ENCODE measurements around the gene RIMS4.

The RIMS4 gene

DNA sequence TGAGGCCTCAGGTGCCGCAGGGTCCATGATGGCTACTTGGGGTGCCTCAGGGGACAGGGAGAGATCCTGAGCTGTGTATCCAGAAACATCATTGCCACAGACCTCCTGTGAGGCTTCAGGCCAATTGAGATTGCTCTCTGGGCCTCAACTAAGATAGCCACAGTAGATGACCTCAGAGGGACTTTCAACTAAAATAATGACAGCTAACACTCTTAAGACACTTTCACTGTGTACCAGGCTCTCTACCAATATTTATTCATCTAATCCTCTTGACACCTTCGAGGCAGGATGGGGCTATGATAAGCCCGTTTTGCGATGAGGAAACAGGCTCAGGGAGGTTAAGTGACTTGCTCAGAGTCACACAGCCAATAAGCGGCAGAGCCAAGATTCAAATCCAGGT is 10.7 kb downstream of the RIMS4 start:
- FAIRE-seq (no peak), DNase-seq (ENCODE audit: insufficient read length, low spot score) (no peak)

DNA sequence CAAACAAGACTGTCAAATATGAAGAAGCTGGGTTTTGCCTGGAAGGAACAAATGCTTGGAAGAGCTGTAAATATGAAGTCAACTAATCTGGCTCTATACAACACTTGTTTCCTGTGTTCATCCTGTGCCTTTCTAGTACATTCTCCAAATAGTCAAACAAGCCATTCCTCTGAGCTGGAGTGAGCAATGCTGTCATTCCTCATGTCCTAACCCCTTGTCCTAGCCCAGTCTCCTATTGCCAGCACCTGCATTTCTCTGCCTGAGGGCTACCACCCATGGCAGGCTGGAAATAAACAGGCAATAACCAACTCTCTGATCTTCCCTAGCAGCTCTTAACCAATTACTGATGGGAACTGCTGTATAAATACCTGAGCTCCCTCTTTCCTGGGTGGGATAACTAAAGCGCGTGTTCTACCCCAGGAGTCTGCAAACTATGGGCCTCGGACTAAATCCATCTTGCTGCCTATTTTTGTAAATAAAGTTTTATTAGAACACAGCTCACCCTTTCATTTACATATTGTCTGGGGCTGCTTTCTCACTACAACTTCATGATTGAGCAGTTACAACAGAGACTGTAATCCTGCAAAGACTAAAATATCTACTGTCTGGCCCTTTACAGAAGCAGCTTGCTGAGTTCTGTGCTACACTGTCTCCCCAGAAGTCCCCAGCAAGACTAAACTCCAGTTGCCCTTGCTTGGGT is 13.4 kb downstream of the RIMS4 start:
- DNase-seq (ENCODE audit: insufficient read length, low spot score) (no peak), FAIRE-seq (no peak)

DNA sequence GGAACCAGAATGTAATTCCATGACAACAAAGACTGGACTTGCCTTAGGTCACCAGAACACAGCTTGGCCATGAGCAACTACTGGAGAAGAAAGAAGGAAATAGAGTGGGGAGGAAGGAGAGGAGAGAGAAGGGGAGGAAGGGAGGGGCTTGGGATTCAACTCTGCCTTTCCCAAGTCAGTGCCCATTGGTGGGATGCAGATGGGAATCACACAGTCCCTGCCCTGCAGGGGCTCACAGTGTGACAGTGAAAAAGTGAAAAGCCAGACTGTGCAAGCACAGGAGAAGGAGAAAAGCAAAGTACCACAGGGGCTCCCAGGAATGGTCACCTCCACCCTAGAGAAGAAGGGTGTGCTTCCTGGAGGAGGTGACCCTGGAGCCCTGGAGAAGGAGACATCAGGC is 14.0 kb downstream of the RIMS4 start:
- FAIRE-seq (no peak), DNase-seq (ENCODE audit: insufficient read length, low spot score) (no peak)

DNA sequence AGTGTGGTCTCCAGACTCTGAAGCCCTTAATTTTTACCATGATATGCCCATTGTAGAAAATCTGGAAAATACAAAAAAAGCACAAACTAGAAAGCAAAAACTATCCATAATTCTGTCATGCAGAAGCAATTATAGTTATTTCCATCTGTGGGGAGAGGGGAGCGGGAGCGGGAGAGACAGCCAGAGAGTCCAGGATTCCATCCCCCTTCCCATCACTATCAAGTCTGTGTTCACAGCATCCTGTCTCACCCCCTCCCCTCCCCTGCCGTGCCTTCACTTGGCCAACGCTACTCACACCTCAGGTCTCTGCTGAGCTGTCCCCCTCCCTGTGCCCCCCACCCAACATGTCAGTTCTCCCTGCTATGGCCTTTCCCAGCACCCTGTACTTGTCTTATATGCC is 14.5 kb downstream of the RIMS4 start:
- no peak for DNase-seq (ENCODE audit: insufficient read length, low spot score)
- no peak for FAIRE-seq

DNA sequence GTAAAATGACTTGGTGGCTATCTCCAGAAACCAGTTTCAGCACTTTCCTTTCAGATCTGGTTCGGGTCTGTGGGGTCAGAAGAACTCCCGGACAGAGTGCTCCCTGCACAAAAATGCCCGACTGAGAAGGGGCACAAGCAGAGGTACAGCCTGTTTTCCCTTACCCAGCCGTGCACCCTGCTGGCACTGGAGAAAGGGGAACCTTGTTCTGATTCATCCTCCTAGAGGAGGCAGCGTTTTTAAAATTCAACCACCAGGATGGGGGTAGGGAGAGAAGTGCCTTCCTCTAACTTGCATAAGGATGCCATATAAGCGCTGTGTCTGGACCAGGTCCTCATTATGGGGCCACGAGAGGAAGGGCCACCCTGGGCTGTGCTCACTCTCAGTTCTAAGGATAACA is 17.6 kb downstream of the RIMS4 start:
- FAIRE-seq (no peak), DNase-seq (ENCODE audit: insufficient read length, low spot score) (no peak)

DNA sequence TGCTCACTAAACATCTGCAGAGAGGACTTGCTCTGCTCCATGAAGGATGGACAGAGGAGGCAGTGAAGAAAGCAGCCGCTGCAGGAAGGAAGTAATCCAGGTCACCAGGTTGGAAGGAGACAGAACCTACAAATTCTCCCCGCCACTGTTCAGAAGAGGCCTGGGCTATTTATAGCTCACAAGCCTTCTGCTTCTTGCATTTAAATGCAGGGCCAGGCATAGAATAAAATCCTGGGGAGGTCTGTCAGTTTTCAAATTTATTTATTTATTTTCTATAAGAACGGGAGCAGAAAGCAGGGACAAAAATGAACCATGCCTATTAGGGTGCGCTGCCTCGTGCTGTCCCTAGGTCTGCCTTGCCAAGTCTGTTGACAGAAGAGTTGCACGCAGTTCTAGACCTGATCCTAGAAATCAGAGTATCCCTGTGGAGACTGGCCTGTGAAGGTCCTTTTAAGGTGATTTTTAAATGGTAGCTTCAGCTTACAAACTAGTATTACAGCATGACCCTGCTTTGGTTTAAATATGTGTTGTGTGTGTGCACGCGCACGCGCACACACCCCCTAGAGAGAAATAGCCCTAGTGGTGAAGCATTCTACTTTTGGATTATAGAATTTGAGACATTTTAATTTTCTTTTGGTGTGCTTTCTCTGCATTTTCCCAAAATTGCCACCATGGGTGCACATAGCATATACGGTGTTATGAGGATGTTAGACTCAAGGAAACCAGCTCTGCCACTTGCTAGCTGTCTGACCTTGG is 19.5 kb downstream of the RIMS4 start:
- FAIRE-seq = no peak

DNA sequence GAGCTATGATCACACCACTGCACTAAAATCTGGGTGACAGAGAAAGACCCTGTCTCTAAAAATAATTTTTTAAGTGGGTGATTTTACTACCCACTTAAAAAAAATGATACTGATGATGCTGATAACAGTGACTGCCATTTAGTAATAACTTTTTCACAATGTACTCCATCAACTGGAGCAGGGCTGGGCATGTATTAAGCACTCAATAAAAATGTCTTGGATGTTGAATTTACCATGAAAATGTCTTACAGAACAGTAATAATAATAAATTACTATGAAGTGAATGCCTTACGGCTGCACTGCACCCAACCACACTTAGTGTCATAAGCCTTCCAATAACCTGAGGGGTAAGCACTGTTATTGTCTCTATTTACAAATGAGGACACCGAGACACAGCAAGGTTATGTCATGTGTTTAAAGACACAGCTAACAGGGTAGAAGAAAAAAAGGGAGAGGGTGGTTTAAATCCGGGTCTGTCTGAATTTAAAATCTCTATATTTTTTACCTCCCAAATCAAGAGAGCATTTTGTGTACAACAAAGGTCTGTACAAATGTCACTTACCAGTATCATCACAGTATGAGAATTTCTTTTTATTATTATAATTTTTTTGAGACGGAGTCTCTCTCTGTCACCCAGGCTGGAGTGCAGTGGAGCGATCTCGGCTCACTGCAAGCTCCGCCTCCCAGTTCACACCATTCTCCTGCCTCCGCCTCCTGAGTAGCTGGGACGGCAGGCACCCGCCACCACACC is 21.5 kb downstream of the RIMS4 start:
- FAIRE-seq (no peak), DNase-seq (ENCODE audit: insufficient read length, low spot score) (no peak)

More for the DNA sequence above, 19.5 kb downstream of the RIMS4 start:
- DNase-seq (ENCODE audit: insufficient read length, low spot score) = no peak

DNA sequence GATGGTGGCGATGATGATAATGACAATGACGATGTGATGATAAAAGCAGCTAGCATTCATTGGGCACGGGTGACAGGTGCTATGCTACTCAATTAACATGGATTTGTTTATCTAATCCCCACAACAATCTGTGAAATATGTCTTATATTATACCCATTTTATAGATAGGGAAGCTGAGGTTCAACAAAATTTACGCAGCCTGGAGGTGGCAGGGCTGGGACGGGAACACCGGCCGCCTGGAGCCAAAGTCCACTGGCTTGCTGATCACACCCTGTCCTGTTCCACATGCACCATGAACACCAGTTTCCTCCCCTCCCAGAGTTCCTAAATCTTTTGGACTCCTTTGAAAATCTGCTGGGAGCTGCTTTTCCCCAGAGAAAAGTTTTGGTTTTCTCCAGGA is 23.0 kb downstream of the RIMS4 start:
- DNase-seq (ENCODE audit: insufficient read length, low spot score) (no peak), FAIRE-seq (no peak)

DNA sequence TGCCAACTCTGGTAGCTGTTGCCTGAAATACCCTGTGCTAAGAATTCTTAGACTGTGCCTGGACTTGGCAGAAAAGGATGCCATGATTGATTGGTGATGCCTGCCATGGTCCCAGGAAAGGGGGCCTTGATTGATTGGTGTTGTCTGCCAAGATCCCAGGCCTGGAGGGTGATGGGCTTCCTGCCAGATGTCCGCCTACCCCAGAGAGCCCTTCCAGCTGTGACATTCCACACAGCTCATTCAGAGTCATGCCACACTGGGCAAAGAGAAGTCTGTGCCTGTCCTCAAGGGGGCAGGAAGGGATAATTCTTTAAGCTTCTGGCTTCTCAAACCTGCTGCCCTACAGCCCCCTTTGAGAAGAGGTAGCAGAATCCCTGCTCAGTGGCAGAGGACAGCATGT is 24.6 kb downstream of the RIMS4 start:
- DNase-seq (ENCODE audit: insufficient read length, low spot score) (no peak), FAIRE-seq (no peak)

DNA sequence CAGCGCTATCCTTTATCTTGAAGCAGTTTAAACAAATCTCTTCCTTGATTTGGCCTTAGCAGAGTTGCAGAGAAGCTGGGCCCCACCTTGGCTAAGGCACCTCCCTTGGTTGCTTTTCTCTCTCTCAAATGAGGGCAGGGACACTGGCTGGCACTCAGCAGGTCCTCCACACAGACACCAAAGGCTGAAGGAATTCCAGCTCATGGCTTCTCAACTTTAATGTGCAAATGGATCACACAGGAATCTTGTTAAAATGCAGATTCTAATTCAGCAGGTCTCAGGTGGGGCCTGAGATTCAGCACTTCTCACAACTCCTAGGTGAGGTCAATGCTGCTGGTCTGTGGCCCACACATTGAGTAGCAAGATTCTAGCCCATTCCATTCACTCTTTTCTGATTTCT is 25.7 kb downstream of the RIMS4 start:
- no peak for DNase-seq (ENCODE audit: insufficient read length, low spot score)
- FAIRE-seq = no peak

DNA sequence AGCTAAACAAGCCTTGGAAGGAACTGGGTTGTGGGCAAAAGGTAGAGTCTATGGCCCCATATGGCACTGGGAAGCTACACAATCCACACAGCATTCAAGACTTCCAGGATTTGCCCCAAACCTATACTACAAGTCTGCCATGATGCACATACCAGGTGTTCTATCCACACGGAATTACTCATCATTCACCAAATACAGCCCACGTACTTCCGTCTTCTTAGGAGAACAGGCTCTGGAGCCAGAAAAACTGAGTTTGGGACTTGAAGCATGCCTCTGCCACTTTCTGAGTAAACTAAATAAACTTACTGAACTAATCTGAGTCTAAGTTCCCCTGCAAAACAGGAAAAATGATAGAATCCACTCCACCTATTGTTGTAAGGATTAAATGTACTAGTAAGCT is 28.6 kb downstream of the RIMS4 start:
- no peak for FAIRE-seq
- DNase-seq (ENCODE audit: insufficient read length, low spot score) = no peak

DNA sequence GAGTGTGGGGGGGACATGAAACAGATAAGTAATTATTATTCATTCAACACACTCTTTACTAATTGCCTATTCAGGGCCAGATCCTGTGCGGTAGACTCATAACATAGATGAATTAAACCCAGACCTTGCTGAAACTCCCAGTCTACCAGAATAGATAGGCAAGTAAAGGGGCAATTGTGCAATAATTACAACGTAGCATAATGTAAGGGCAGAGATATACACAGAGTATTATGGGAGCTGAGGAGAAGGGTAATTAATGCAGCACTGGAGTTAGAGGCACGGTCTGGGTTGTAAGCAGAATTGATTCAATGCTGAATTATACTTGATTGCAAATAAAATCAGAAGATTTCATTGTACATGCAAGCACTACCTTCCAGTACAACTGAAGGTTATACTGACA is 29.2 kb downstream of the RIMS4 start:
- DNase-seq (ENCODE audit: insufficient read length, low spot score) (no peak), FAIRE-seq (no peak)

DNA sequence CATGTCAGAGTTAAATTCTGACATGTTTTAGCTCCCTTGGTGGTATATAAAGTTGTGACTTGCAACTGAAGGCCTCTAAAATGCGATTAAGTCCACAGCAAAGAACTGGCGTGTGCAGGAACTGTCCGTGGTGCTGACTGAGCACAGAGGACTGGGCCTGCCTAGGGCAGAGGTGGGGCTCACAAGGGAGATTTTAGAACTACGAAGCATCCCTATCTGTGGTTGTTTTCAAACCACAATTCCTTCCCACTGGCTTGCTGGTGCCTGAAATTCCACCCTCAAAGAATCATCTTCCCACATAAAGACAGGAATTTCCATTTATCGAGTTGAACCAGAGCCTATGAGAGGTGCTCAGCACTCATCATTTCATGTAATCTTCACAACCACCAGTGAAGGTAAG is 30.1 kb downstream of the RIMS4 start:
- DNase-seq (ENCODE audit: insufficient read length, low spot score) = peak; percentile 26
- no peak for FAIRE-seq

DNA sequence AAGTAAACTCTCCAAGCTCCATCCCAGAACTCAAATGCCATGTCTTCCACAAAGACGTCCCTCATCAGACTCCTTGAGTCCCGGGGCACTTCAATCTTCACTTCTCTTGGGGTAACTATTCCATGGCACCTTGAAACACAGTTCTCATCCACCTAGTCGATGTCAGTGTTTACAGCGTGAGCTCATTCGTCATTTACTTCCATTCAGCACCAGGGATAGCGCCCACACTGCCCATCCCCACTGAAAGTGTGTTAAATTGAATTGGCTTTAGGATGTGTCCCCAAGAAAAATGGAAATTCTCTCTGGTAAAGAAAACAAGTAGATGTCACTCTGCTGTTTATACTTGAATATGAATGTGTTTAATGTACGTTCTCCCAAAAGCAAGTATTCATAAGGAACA is 33.4 kb downstream of the RIMS4 start:
- DNase-seq (ENCODE audit: insufficient read length, low spot score) (no peak), FAIRE-seq (no peak)

DNA sequence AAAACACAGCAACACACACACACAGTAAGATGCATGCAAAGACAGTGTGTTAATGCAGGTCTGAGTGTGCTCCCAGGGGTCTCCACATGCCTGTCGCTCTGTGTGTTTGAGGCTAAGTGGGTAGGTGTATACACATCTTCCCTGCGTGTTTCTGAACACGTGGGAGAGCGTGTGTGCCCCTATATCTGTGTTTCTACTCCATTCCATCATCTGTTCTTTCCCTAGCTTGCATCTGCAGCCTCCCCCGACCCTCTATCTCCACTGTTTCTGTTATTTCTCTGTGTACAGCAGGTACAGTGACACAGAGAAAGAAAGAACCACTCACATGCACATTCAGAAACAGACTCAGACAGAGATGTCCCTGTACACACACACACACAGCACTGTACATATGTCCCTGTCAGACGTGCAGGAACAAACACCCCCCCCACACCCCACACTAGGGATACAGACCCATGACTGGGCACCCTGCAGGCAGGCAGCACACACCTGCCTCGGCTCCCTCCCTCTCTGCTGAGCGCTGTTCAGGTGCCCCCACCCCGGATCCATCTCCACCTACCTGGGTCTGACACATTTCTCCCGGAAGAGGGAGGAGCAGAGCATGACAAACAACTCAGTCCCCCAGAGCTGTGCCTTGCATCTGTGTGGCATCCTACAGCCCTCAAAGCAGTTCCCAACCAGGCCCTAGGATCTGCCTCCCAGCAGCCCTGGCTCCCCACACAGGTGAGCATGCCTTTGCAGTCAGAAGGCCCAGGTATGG is 37.1 kb downstream of the RIMS4 start:
- DNase-seq (ENCODE audit: insufficient read length, low spot score) (no peak), FAIRE-seq (no peak)

DNA sequence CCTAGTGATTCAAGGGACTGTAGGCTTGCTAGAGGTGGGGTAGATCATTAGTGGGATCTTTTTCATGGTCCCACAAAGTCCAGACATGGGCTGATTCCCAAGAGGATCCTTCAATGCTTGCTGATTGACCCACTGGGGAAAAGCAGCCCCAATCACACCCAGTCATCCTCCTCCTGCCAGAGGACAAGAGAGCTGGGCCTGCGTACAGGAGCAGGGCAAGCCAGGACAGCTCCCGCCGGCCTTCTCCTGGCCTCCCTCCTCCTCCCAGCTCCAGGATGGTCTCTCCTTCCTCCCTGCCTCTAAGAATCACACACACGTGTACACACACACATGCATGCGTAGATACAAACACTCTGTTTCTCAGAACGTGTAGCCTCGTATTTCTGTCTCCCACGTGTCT is 37.7 kb downstream of the RIMS4 start:
- DNase-seq (ENCODE audit: insufficient read length, low spot score) (no peak), FAIRE-seq (no peak)

DNA sequence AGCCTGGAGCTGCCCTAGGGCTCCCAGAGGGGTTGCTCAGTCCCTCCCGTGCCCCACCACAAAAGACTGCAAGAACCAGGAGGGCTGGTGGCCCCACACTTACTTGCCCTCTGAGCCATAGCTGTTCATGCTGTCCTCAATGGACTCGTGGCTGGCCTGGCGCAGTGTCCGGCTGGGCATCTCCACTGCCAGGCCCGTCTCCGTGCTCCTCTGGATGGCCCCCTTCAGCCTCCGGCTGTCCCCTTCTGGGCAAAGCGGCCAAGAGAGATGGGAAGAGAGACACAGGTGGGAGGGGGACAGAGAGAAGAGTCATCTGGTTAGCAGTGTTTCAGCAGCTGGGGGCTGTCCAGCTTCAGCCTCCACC is 39.2 kb downstream of the RIMS4 start:
- FAIRE-seq (no peak), DNase-seq (ENCODE audit: insufficient read length, low spot score) (no peak)

DNA sequence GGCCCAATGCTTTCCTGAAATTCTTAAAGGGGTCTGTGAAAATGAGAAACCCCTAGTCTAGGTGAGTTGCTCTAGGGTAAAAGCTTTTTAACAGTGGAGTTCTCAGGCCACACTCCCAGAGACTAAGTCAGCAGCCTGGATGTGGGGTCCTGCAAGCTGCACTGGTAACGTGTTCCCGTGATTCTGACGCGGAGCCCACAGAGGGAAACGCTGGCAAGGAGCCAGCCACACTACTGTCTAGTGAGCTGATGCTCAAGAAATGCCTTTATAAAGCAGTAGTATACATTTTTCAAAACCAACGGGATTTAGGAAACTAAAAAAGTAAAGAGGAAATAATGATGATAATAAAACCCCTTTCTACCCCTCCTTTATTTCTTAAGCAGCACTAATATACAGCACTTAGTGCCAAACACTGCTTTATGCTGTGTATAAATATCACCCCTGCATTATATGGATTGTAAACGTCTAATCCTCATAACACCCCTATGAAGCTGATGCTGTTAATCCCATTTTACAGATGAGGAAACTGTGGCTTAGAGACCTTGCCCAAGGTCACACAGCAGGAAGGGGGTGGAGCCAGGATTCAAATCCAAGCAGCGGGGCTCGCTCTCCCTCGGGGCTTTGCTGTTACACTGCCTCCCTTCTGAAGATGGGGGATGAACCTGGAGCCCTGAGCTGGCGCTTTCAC is 39.7 kb downstream of the RIMS4 start:
- no peak for FAIRE-seq
- no peak for DNase-seq (ENCODE audit: insufficient read length, low spot score)

DNA sequence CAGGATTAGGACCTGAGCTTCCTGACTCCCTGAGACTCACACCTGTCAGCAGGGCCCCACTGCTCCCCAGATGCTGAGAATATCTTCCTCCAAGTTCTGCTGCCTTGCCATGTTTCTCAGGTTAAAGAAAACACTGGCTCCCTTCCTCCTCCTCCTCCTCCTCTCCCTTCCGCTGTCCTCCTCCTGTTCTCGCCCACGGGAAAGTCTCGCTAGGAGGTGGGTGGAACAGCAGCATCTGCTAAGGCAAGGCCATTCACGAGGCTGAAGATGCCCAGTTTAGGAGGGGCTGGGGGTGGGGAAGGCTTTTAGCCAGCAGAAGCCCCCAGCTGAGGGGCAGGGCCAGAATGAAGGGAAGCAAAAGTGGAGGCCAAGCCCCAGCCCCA is 40.9 kb downstream of the RIMS4 start:
- no peak for FAIRE-seq
- DNase-seq (ENCODE audit: insufficient read length, low spot score) = no peak

DNA sequence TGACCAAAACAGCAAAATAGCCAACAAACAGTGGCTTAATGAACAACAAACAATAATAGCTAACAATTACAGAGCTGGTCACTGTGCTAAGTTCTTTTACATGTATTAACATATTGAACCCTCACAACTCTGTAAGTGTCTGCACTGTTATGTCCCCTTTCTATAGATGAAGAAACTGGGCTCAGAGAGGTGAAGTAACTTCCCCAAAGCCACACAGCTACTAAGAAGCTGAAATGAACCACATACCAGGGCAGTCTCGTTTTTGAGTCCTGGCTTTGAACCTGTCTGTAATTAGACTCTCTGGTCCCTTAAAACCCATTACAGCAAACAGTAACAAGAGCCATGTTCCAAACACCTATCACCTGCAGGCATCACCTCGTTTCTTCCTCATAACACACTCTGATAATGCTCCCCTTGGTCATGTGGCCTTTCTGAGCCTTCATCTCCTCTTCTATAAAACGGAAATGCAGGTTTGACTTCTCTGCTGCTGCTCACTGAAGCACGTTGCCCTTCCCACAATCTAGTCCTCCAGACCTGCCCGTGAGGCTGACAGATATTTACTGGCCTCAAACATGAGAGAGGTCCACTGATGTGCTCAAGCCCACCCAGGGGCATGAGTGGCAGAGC is 41.4 kb downstream of the RIMS4 start:
- DNase-seq (ENCODE audit: insufficient read length, low spot score) = no peak
- FAIRE-seq = no peak

Measured in GM19239 (cell line).